HG02981 (cell line): ENCODE results near the gene OR14I1.
"Not testable (repeated sequence)": the region's sequence is repeated elsewhere in the genome, so short reads cannot be mapped to it uniquely, and the experiment has no call there.

Experiments used
- ATAC-seq: cut with Tn5 transposase; IDR thresholded peaks from one replicate; pipeline ENCODE4 v1.9.1; 2021; ENCODE audit warnings: mild to moderate bottlenecking, moderate library complexity; ENCODE audit not compliant: unreplicated experiment

OR14I1 gene

GRCh38 chr1:248688527-248689298 lies 13.9 kb downstream of the OR14I1 start:
- peak; percentile 68 for ATAC-seq

GRCh38 chr1:248686815-248687214 lies 15.8 kb downstream of the OR14I1 start:
- peak; percentile 67 for ATAC-seq

- no peak for ATAC-seq
Observed at GRCh38 chr1:248681651-248682050, 20.9 kb downstream of the OR14I1 start.

GRCh38 chr1:248670003-248670402 lies 32.6 kb downstream of the OR14I1 start:
- no peak for ATAC-seq

GRCh38 chr1:248663453-248664328 lies 38.9 kb downstream of the OR14I1 start:
- ATAC-seq = peak; percentile 96

GRCh38 chr1:248656797-248657196 lies 45.8 kb downstream of the OR14I1 start:
- peak; percentile 62 for ATAC-seq

- not testable (repeated sequence) for ATAC-seq
Observed at GRCh38 chr1:248655354-248655753, 47.2 kb downstream of the OR14I1 start, which contains the start of gene OR2T27. OR2T27 (minus strand) TSS chr1:248655528; CDS start chr1:248650884, 4,644 bp downstream.
